Stomach (tissue), 9 donors: ENCODE measurements around the gene TNS3. TPM values are rescaled to one million over a fixed set of nuclear protein-coding genes. Genes with fewer than 3 reads are reported as not detected.
A peak's percentile ranks its signal among the peaks of the same experiment; 100 is the strongest.
"Not testable (repeated sequence)": the region's sequence is repeated elsewhere in the genome, so short reads cannot be mapped to it uniquely, and the experiment has no call there.

ENCODE experiments used
- DNase-seq, 2 donors: peaks; one replicate each; pipeline versions ENCODE4 v3.0.0 to v3.0.0-alpha.2; 2013 to 2019
- H3K27ac ChIP-seq, 5 donors: fragments of 200-600 bp in 4 of 5; sonication (generic) in 4 of 5; one replicate each; pipeline ENCODE4 v1.5.1; 2013 to 2019; ENCODE audit warnings: mild to moderate bottlenecking in 1 of 5, moderate library complexity in 1 of 5
- H3K27me3 ChIP-seq, 3 donors: fragments of 200-600 bp; sonication (generic); one replicate each; pipeline ENCODE4 v1.5.1; 2017 to 2019; ENCODE audit warnings: mixed run types in 1 of 3
- H3K36me3 ChIP-seq, 4 donors: fragments of 200-600 bp; sonication (generic); 1 replicate in 3 of 4; 2 replicates in 1 of 4; pipeline ENCODE4 v1.5.1; 2016 to 2019
- H3K4me1 ChIP-seq, 4 donors: fragments of 200-600 bp; sonication (generic); one replicate each; pipeline ENCODE4 v1.5.1; 2016 to 2019
- H3K4me3 ChIP-seq, 4 donors: fragments of 200-600 bp; sonication (generic) in 3 of 4; one replicate each; pipeline ENCODE4 v1.5.1; 2016 to 2019; ENCODE audit warnings: mild to moderate bottlenecking in 1 of 4
- H3K9me3 ChIP-seq, 4 donors: fragments of 200-600 bp; sonication (generic); one replicate each; pipeline ENCODE4 v1.5.1; 2016 to 2019
- EP300 ChIP-seq: sonication (generic); formaldehyde crosslinking; IDR thresholded peaks from one replicate; pipeline ENCODE4 v1.6.1; 2017; ENCODE audit warnings: antibody characterized with exemption
- POLR2A ChIP-seq, 4 donors: fragments of 450-650 bp; IDR thresholded peaks; one replicate each; pipeline ENCODE4 v1.6.1; 2016; ENCODE audit warnings: antibody characterized with exemption in 4 of 4, control low read depth in 2 of 4, mild to moderate bottlenecking in 1 of 4, moderate library complexity in 1 of 4
- POLR2AphosphoS5 ChIP-seq, 3 donors: sonication (generic); formaldehyde crosslinking; IDR thresholded peaks; one replicate each; pipeline ENCODE4 v1.6.1; 2016; ENCODE audit warnings: antibody characterized with exemption in 3 of 3
- WGBS, 5 donors: extraction: QIAGEN DNeasy Blood & Tissue Kit in 3 of 5; methylation state at CpG; one replicate each; pipeline versions ENCODE4 v1.1.5 to v1.1.7; 2013 to 2018; 5-methylcytosine and 5-hydroxymethylcytosine counted together
- intact Hi-C: fragments of 100-400 bp; cut with DNase I; formaldehyde crosslinking; loops from one replicate; pipeline ENCODE4 v1.15.1; 2023; ENCODE audit warnings: low total_unique reads
- polyA plus RNA-seq, 3 donors: library from polyadenylated mRNA; stranded (reverse); fragments of 200-250 nt; gene quantifications; one replicate each; pipeline ENCODE4 v1.2.3, GENCODE V29; 2013
- total RNA-seq, 5 donors: library from RNA; depleted of rRNA; stranded (reverse); fragments of >200 nt; gene quantifications; one replicate each; pipeline versions ENCODE4 v1.1.0 to v1.2.3, GENCODE V29; 2014 to 2016
- TF ChIP-seq, protein P1 (sequence below), 7 experiments: fragments of 450-650 bp in 4 of 7; fragments of 200-600 bp in 3 of 7; sonication (generic) in 3 of 7; IDR thresholded peaks; one replicate each; pipeline ENCODE4 v1.5.1; 2016 to 2019; ENCODE audit warnings: antibody characterized with exemption in 7 of 7, control low read depth in 2 of 7, mild to moderate bottlenecking in 1 of 7
- donor health status: healthy with polysubstance abuse.
- donor health status: Bipolar disorder and iron deficiency.
- donor health status: healthy.

The TNS3 gene
- total and polyA plus RNA-seq, 8 donors = 10.0 to 105 (median 41.0) TPM

DNA sequence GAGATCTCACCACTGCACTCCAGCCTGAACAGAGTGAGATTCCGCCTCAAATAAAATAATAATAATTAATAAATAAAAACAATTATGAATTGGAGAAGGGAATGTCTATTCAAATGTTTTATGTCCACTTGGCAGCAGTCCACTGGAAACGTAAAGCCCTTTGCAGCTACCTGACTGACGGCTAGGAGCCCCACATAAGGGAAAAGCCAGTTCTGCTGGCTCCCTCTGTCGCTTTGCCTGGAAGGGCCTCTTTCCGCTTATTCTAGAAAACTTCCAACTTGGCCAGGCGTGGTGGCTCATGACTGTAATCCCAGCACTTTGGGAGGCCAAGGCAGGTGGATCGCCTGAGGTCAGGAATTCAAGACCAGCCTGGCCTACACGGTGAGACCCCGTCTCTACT is 6.1 kb upstream of the TNS3 start:
- WGBS, 5 donors = 47 to 77% (median 63%) methylated on average over 8 to 9 of the region's 9 CpGs
- intact Hi-C loops = no loop called here
- no peaks in the 10 kb centered on the region for H3K27me3 ChIP-seq
- TF ChIP-seq, protein P1, sequence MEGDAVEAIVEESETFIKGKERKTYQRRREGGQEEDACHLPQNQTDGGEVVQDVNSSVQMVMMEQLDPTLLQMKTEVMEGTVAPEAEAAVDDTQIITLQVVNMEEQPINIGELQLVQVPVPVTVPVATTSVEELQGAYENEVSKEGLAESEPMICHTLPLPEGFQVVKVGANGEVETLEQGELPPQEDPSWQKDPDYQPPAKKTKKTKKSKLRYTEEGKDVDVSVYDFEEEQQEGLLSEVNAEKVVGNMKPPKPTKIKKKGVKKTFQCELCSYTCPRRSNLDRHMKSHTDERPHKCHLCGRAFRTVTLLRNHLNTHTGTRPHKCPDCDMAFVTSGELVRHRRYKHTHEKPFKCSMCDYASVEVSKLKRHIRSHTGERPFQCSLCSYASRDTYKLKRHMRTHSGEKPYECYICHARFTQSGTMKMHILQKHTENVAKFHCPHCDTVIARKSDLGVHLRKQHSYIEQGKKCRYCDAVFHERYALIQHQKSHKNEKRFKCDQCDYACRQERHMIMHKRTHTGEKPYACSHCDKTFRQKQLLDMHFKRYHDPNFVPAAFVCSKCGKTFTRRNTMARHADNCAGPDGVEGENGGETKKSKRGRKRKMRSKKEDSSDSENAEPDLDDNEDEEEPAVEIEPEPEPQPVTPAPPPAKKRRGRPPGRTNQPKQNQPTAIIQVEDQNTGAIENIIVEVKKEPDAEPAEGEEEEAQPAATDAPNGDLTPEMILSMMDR (IDR thresholded peaks at IDR 0.05) = no peak
- no peaks in the 10 kb centered on the region for H3K9me3 ChIP-seq
- H3K36me3 ChIP-seq = no peaks in the 10 kb centered on the region
- peak in 1 of 2 donors; percentile 72 for DNase-seq
- H3K4me3 ChIP-seq = no peak overlapping the region
- H3K27ac ChIP-seq = no peak overlapping the region
- H3K4me1 ChIP-seq = peaks cover 0 to 41% (median 16%) of the 10 kb centered on the region in 4 donors

DNA sequence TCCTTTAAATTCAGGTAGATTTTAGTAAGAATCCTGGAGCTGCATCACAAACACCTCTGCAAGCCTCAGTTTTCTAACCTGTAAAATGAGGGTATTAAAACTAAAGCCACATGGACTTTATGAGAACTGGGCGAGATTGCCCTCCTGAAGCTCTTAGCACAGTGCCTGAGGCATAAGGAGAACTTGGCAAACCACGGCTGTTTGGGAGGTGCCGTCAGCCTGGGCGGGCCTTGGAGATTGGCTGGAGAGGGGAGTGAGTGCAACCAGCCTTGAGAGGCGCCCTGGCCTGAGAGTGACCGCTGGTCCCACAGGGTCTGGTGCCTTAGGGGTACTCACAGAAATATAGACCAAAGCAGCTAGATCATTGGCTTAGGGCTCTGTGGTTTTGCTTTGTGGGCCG is 5.4 kb upstream of the TNS3 start:
- Histone ChIP-seq H3K4me3 (no peak overlapping the region), H3K27me3 (peaks cover 0 to under 1% (median 0%) of the 10 kb centered on the region in 3 donors), H3K36me3 (no peaks in the 10 kb centered on the region), H3K27ac (no peak overlapping the region), H3K4me1 (peaks cover 5 to 46% (median 22%) of the 10 kb centered on the region in 4 donors), H3K9me3 (no peaks in the 10 kb centered on the region)
- 47 to 76% (median 61%) methylated on average over 6 to 7 of the region's 7 CpGs for WGBS, 5 donors
- DNase-seq = peak in 1 of 2 donors; percentile 57
- TF ChIP-seq POLR2A (IDR thresholded peaks at IDR 0.05) (no peak), EP300 (no peak), POLR2AphosphoS5 (IDR thresholded peaks at IDR 0.05) (no peak)
- TF ChIP-seq, protein P1 (IDR thresholded peaks at IDR 0.05) = no peak
- intact Hi-C loops = no loop called here

DNA sequence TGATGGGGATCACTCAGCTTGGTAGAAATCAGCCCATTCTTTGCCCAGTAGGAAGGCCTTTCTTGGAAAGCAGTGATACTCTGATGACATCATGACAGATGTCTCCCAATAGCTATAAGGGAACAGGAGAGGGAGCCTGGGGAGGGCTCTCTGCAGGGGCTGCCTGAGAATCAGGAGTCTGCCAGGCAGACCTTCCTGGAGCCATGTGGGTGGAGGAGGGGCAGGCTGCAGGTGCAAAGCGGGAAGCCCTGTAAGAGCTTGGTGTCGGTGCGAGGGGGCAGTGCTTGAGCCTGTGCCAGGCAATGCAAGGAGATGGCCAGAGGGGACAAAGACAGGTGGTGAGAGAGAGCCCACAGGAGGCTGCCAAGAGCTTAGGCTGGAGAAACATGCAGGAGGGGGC is 5.0 kb upstream of the TNS3 start:
- TF ChIP-seq POLR2AphosphoS5 (IDR thresholded peaks at IDR 0.05) (no peak), POLR2A (IDR thresholded peaks at IDR 0.05) (no peak), EP300 (no peak)
- TF ChIP-seq, protein P1 (IDR thresholded peaks at IDR 0.05) = no peak
- Histone ChIP-seq H3K36me3 (no peaks in the 10 kb centered on the region), H3K27ac (no peak overlapping the region), H3K4me3 (no peak overlapping the region), H3K27me3 (peaks cover 0 to 5% (median 0%) of the 10 kb centered on the region in 3 donors), H3K9me3 (no peaks in the 10 kb centered on the region), H3K4me1 (peaks cover 9 to 45% (median 24%) of the 10 kb centered on the region in 4 donors)
- WGBS, 5 donors = 74 to 86% (median 81%) methylated on average over 3 of the region's 3 CpGs
- intact Hi-C loops = no loop called here
- DNase-seq = no peak

DNA sequence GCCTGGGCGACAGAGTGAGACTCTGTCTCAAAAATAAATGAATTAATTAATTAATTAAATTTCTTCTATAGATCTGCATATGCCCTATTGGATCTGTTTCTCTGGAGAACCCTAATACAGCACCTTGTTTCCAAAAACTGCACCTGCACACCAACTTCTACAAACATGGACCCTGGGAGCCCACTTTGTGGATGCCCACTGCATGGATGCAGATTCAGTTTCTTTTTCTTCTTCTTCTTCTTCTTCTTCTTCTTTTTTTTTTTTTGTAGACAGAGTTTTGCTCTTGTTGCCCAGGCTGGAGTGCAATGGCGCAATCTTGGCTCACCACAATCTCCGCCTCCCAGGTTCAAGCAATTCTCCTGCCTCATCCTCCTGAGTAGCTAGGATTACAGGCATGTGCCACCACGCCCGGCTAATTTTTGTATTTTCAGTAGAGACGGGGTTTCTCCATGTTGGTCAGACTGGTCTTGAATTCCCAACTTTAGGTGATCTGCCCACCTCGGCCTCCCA is 4.3 kb upstream of the TNS3 start:
- H3K4me3 ChIP-seq, H3K9me3 ChIP-seq, DNase-seq, intact Hi-C loops, H3K36me3 ChIP-seq, H3K27ac ChIP-seq: not testable (repeated sequence)
- 83 to 93% (median 93%) methylated on average over 7 of the region's 7 CpGs for WGBS, 5 donors
- Histone ChIP-seq H3K27me3 (peaks cover 0 to 12% (median 6%) of the 10 kb centered on the region in 3 donors), H3K4me1 (peaks cover 13 to 41% (median 20%) of the 10 kb centered on the region in 4 donors)

DNA sequence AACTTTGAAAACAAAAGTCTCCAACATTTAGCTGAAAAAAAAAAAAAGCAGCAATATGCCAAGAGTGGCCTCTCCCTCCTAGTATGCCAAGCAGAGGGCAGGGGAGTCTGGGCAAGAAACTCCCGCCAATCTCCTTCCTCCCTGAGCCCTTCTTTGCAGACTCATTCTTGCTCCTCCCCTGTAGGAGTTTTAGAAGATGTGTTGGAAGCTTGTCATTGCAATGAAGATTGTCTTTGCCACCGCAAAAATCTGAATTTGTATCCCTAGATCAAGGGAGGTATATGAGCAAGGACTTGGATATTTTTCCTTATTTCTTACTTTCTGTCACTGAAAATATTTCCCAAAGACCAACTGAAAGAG is 2.6 kb upstream of the TNS3 start:
- Histone ChIP-seq H3K4me1 (peaks cover 24 to 58% (median 34%) of the 10 kb centered on the region in 4 donors), H3K9me3 (no peaks in the 10 kb centered on the region), H3K27me3 (peaks cover 0 to 16% (median 6%) of the 10 kb centered on the region in 3 donors), H3K27ac (no peak overlapping the region), H3K4me3 (no peak overlapping the region), H3K36me3 (no peaks in the 10 kb centered on the region)
- DNase-seq = peak in 1 of 2 donors; percentile 37
- TF ChIP-seq POLR2A (IDR thresholded peaks at IDR 0.05) (no peak), POLR2AphosphoS5 (IDR thresholded peaks at IDR 0.05) (no peak), EP300 (no peak)
- intact Hi-C loops = no loop called here
- 77 to 97% (median 83%) methylated on average over 2 of the region's 2 CpGs for WGBS, 5 donors
